Stimulated activated memory B cell treated with anti-CD40 and anti-IgM and Interleukin-4, amounts not matched to agents 10 μg/mL and 1 μg/mL and 100 μg/mL, for 72 hours (primary cell): ENCODE data around the gene LILRB2.
"Not testable (repeated sequence)": the region's sequence is repeated elsewhere in the genome, so short reads cannot be mapped to it uniquely, and the experiment has no call there.

Experiments
- ATAC-seq: fragments of 150-1000 bp; cut with Tn5 transposase; 2 replicates; pipeline ENCODE4 v1.10.0; 2021
- H3K27ac Mint-ChIP-seq: one replicate; pipeline ENCODE4 v1.8.0; 2022; ENCODE audit warnings: mild to moderate bottlenecking, mixed read lengths
- H3K27me3 Mint-ChIP-seq: one replicate; pipeline ENCODE4 v1.8.0; 2022; ENCODE audit warnings: mixed read lengths
- H3K36me3 Mint-ChIP-seq: one replicate; pipeline ENCODE4 v1.8.0; 2022; ENCODE audit warnings: mixed read lengths
- H3K4me1 Mint-ChIP-seq: one replicate; pipeline ENCODE4 v1.8.0; 2022; ENCODE audit warnings: mixed read lengths
- H3K4me3 Mint-ChIP-seq: one replicate; pipeline ENCODE4 v1.8.0; 2022; ENCODE audit warnings: mild to moderate bottlenecking, moderate library complexity, mixed read lengths
- H3K9me3 Mint-ChIP-seq: one replicate; pipeline ENCODE4 v1.8.0; 2022; ENCODE audit warnings: mixed read lengths

The LILRB2 gene

GRCh38 chr19:54312436-54313377 lies 31.8 kb upstream of the LILRB2 start, which contains the start of gene LILRA5:
TSS of gene LILRA5 (minus strand) at chr19:54313166. CDS start at chr19:54313019, 147 bp downstream.
- Mint-ChIP-seq H3K4me1 (peaks cover 14% of the 10 kb centered on the region), H3K36me3 (no peaks in the 10 kb centered on the region), H3K27me3 (peaks cover 33% of the 10 kb centered on the region), H3K9me3 (no peaks in the 10 kb centered on the region), H3K27ac (no peak within 1 kb of the TSS), H3K4me3 (no peak within 1 kb of the TSS)
- peak; percentile 91 for ATAC-seq

- Mint-ChIP-seq H3K9me3 (no peaks in the 10 kb centered on the region), H3K4me3 (no peak overlapping the region), H3K4me1 (peaks cover 14% of the 10 kb centered on the region), H3K36me3 (no peaks in the 10 kb centered on the region), H3K27ac (no peak overlapping the region), H3K27me3 (peaks cover 40% of the 10 kb centered on the region)
- ATAC-seq, result no peak
Measured at GRCh38 chr19:54312011-54312410, 31.1 kb upstream of the LILRB2 start.

- Mint-ChIP-seq H3K27me3 (peaks cover 46% of the 10 kb centered on the region), H3K9me3 (no peaks in the 10 kb centered on the region), H3K27ac (no peak overlapping the region), H3K4me3 (no peak overlapping the region), H3K36me3 (no peaks in the 10 kb centered on the region), H3K4me1 (peaks cover 14% of the 10 kb centered on the region)
- ATAC-seq, result no peak
Measured at GRCh38 chr19:54311486-54311885, 30.6 kb upstream of the LILRB2 start.

- Mint-ChIP-seq H3K4me1 (peaks cover 14% of the 10 kb centered on the region), H3K27ac (no peak overlapping the region), H3K4me3 (no peak overlapping the region), H3K36me3 (no peaks in the 10 kb centered on the region), H3K9me3 (no peaks in the 10 kb centered on the region), H3K27me3 (peaks cover 55% of the 10 kb centered on the region)
- ATAC-seq, result no peak
Measured at GRCh38 chr19:54310543-54310942, 29.6 kb upstream of the LILRB2 start.

DNA sequence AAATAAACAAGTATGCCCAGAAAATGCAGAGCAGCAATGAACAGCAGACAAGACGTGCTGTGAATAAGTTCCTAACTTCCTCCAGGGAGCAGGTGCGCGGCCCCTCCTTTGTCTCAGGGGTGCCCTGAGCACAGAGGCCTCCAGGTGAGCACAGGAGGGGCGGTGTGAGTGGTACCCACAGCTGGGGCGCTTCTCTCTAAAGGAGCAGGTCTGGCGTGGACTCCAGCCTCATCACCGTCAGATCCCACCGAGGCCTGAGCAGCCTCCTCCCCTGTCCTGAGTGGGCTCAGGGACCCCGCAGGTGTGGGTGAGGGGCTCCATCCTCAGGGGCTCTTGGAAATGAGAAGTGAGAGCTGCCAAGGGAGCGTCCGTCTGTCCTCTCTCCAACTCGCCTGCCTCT lies 28.9 kb upstream of the LILRB2 start:
- Mint-ChIP-seq H3K4me1 (peaks cover 17% of the 10 kb centered on the region), H3K36me3 (no peaks in the 10 kb centered on the region), H3K27ac (no peak overlapping the region), H3K4me3 (no peak overlapping the region), H3K27me3 (peaks cover 62% of the 10 kb centered on the region), H3K9me3 (no peaks in the 10 kb centered on the region)
- ATAC-seq, result no peak

DNA sequence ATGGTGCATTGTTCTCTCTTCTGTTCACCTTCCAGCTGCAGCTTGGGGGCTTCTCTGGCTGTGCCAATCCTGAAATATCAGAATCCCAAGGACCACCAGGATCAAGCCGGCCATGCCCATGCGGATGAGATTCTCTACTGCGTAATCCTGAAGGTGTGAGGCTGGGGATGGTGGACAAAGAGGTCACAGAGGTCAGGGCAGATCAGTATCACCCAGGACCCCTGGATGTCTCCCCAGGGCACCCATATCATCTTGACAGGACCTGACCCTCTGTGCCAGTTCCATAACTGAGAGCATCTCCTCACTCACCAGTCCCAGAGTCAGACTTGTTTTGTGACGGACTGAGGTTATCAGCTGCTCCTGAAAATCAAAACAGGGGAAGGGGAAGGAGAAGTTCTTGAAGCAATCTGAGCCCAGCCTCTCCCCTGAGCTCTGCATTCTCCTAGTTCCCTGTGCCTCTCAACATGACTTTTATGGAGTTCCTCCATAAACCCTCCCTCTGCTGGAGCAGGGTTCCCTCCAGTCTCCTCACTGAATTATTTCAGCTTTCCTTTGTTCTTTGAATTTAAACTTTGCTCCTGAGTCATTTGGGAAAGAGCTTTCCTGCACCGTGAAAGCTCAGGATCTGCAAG lies 26.6 kb upstream of the LILRB2 start:
- Mint-ChIP-seq H3K9me3 (no peaks in the 10 kb centered on the region), H3K36me3 (no peaks in the 10 kb centered on the region), H3K27me3 (peaks cover 81% of the 10 kb centered on the region)

DNA sequence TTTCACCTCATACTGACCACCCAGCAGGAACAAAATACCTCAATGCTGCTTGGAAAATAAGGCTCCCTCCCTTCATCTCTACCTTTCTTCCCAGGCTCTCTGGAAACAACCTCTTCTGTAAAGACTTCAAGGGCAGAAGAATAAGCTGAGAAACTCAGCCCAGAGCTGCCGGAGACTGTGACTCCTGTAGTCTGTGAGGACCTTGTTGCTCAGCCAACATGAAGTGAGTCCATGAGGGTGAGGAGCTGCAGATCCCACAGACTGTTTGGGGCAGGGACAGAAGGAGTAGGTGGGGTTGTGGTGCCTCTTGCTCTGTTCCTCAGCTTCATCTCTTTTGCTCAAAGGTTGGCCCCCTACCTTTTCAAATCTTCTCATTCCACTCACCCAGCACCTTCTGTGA lies 24.2 kb upstream of the LILRB2 start:
- no peak overlapping the region for H3K27ac Mint-ChIP-seq
- H3K4me1 Mint-ChIP-seq, result peaks cover 6% of the 10 kb centered on the region
- no peak overlapping the region for H3K4me3 Mint-ChIP-seq
- H3K36me3 Mint-ChIP-seq, result no peaks in the 10 kb centered on the region
- no peak for ATAC-seq
- peaks cover 78% of the 10 kb centered on the region for H3K27me3 Mint-ChIP-seq
- H3K9me3 Mint-ChIP-seq, result no peaks in the 10 kb centered on the region

More for the DNA sequence above, 26.6 kb upstream of the LILRB2 start:
- peaks cover 13% of the 10 kb centered on the region for H3K4me1 Mint-ChIP-seq
- no peak overlapping the region for H3K4me3 Mint-ChIP-seq
- no peak for ATAC-seq
- no peak overlapping the region for H3K27ac Mint-ChIP-seq

GRCh38 chr19:54302257-54302656 lies 21.3 kb upstream of the LILRB2 start:
- H3K27ac Mint-ChIP-seq, result no peak overlapping the region
- no peak overlapping the region for H3K4me3 Mint-ChIP-seq
- ATAC-seq, result no peak
- peaks cover 11% of the 10 kb centered on the region for H3K4me1 Mint-ChIP-seq
- H3K36me3 Mint-ChIP-seq, result no peaks in the 10 kb centered on the region
- no peaks in the 10 kb centered on the region for H3K9me3 Mint-ChIP-seq
- peaks cover 75% of the 10 kb centered on the region for H3K27me3 Mint-ChIP-seq

- Mint-ChIP-seq H3K9me3 (no peaks in the 10 kb centered on the region), H3K36me3 (no peaks in the 10 kb centered on the region), H3K4me3 (no peak overlapping the region), H3K27ac (no peak overlapping the region), H3K27me3 (peaks cover 59% of the 10 kb centered on the region), H3K4me1 (peaks cover 5% of the 10 kb centered on the region)
- no peak for ATAC-seq
Measured at GRCh38 chr19:54299515-54299914, 18.6 kb upstream of the LILRB2 start.

GRCh38 chr19:54299126-54299498 lies 18.2 kb upstream of the LILRB2 start:
- Mint-ChIP-seq H3K4me1 (peaks cover 5% of the 10 kb centered on the region), H3K4me3 (no peak overlapping the region), H3K9me3 (no peaks in the 10 kb centered on the region), H3K27me3 (peaks cover 59% of the 10 kb centered on the region), H3K36me3 (no peaks in the 10 kb centered on the region), H3K27ac (no peak overlapping the region)
- peak; percentile 12 for ATAC-seq

GRCh38 chr19:54298357-54299125 lies 17.6 kb upstream of the LILRB2 start:
- H3K36me3 Mint-ChIP-seq, result no peaks in the 10 kb centered on the region
- H3K4me3 Mint-ChIP-seq, result no peak overlapping the region
- peak; percentile 16 for ATAC-seq
- no peak overlapping the region for H3K27ac Mint-ChIP-seq
- peaks cover 5% of the 10 kb centered on the region for H3K4me1 Mint-ChIP-seq
- H3K9me3 Mint-ChIP-seq, result no peaks in the 10 kb centered on the region
- H3K27me3 Mint-ChIP-seq, result peaks cover 60% of the 10 kb centered on the region

- H3K27me3 Mint-ChIP-seq, result peaks cover 60% of the 10 kb centered on the region
- H3K9me3 Mint-ChIP-seq, result peaks cover 4% of the 10 kb centered on the region
- no peaks in the 10 kb centered on the region for H3K36me3 Mint-ChIP-seq
- H3K27ac Mint-ChIP-seq, result no peak overlapping the region
- peaks cover 5% of the 10 kb centered on the region for H3K4me1 Mint-ChIP-seq
- ATAC-seq, result no peak
- no peak overlapping the region for H3K4me3 Mint-ChIP-seq
Measured at GRCh38 chr19:54297759-54298305, 16.9 kb upstream of the LILRB2 start.

DNA sequence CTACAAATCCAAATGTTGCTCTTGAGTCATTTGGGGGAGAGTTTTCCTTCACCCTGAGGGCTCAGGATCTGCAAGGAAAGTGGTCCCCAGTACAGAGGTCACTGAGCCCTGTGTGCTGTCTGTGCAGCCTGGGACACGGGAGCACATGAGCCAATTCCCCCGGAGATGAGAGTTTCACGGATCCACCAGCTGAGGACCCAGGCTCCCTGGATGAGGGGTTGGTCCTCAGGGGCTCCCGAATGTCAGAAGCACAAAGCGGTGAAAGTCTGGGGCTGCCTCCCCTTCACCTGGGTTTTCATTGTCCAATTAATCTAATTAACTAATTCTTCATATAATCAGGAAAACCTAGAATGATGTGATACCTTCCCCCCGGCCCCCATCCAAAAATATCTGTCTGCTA lies 13.6 kb upstream of the LILRB2 start:
- ATAC-seq, result no peak
- Mint-ChIP-seq H3K9me3 (peaks cover 4% of the 10 kb centered on the region), H3K27ac (no peak overlapping the region), H3K36me3 (no peaks in the 10 kb centered on the region), H3K27me3 (peaks cover 42% of the 10 kb centered on the region), H3K4me3 (no peak overlapping the region), H3K4me1 (peaks cover 25% of the 10 kb centered on the region)

GRCh38 chr19:54289160-54289559 lies 8.2 kb upstream of the LILRB2 start:
- H3K36me3 Mint-ChIP-seq, H3K4me3 Mint-ChIP-seq, H3K9me3 Mint-ChIP-seq, H3K27ac Mint-ChIP-seq: not testable (repeated sequence)
- H3K4me1 Mint-ChIP-seq, result peaks cover 67% of the 10 kb centered on the region
- peak; percentile 32 for ATAC-seq
- H3K27me3 Mint-ChIP-seq, result peaks cover 29% of the 10 kb centered on the region

DNA sequence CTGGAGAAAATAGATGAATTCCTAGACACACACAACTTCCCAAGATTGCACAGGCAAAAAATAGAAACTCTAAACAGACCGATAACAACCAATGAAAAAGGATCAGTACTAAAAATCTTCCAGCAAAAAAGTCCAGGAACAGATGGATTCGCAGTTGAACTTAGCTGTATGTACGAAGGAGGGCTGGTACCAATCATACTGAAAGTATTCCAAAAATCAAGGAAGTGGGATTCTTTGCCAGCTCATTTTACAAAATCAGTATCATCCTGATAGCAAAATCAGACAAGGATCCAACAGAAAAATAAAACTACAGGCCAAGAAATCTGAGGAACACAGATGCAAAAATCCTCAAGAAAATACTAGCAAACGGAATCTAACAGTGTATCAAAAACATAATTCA lies 6.5 kb upstream of the LILRB2 start:
- Mint-ChIP-seq H3K27me3 (peaks cover 12% of the 10 kb centered on the region), H3K4me1 (peaks cover 78% of the 10 kb centered on the region), H3K9me3 (no peaks in the 10 kb centered on the region), H3K27ac (no peak overlapping the region), H3K4me3 (no peak overlapping the region), H3K36me3 (no peaks in the 10 kb centered on the region)
- no peak for ATAC-seq
